Ureter (tissue), 1 donor: ENCODE data around the gene SLC25A47. TPM values are rescaled to one million over a fixed set of nuclear protein-coding genes. Genes with fewer than 3 reads are reported as not detected.
A peak's percentile ranks its signal among the peaks of the same experiment; 100 is the strongest.

Source experiments
- DNase-seq: peaks from one replicate; pipeline ENCODE4 v3.0.0-alpha.2; 2020; ENCODE audit warnings: low spot score
- total RNA-seq: library from RNA; stranded (reverse); gene quantifications from one replicate; pipeline ENCODE4 v1.2.4, GENCODE V29; 2023
- donor health status: DM: yes; HTN: yes; CAD: no.

SLC25A47 gene
- total RNA-seq, 1 donor from 2014 or later, result not detected

DNA sequence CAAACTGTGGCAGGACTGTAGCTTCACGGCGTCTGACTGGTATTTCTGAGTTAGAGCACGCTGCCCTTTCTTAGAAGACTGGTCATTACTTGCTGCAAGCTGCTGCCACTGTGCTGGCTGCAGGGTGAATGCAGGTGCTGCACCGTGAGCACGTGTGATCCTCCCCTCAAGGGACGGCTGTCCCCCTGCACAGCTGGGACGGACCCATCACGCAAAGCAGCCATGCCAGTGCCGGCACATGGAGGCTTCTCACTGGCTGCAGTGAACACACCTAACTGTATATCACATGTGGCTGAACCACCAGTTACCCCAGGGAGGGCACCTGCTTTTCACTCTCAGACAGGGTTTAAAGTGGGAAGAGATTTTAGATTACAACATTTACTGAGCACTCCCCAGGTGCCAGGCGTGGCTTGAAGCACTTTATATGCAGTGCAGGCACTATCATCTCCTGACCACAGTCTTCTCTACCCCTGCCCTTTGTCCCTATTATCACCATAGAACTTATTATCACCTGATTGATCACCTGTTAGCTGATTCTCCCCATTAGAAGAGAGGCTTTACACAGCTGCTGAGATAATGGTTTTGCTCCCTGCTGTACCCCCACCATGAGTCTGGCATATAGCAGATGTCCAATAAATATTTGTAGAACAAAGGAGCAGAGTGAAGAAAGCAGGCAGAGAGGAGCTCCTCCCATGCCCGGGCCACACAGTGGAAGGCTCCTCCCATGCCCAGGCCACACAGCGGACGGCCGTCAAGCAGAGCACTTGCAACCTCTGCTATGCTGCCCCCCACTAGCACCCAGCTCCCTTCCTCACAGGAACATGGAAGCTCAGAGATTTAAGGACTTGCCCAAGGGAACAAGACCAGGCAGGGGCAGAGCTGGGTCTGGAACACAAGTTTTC is 25.9 kb downstream of the SLC25A47 start:
- no peak for DNase-seq

DNA sequence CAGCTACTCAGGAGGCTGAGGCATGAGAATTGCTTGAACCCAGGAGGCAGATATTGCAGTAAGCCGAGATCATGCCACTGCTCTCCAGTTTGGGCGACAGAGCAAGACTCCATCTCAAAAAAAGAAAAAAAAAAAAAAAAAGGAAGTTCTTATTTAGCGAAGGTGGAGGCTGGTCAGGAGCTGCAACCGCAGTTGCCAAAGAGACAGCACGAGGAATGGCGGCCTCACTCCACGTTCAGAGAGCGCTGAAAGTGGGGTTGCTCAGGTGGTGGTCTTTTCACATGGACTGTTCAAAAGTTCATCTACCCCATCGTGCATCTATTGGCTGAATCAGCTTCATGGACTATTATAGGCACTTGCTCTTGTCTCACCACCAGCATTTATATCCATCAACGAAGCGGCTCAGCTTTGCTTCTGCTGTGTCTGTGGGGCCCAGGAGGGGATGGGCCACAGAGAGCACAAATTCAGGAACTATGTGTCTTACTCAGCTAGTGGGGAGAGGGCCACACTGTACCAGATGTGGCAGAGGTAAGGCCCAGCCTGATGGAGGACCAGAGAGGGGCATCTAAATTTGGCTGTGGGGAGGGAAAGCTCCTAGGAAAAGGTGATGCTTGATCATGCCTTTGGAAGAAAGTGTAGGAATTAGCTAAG is 27.3 kb downstream of the SLC25A47 start:
- no peak for DNase-seq

GRCh38 chr14:100350986-100351385 is 27.8 kb downstream of the SLC25A47 start:
- DNase-seq, result no peak

DNA sequence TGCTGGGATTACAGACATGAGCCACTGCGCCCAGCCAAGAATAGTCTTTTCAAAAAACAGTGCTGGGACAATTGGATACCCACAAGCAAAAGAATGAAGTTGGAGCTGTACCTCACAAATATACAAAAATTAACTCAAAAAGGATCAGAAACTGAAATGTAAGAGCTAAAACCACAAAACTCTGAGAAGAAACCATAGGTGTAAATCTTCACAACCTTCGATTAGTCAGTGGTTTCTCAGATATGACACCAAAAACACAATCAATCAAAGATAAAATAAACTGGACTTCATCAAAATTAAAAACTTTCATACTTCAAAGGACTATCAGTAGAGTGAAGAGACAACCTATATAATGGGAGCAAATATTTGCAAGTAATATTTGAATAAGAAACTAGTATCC is 35.3 kb downstream of the SLC25A47 start:
- no peak for DNase-seq

GRCh38 chr14:100359111-100359510 is 36.0 kb downstream of the SLC25A47 start:
- DNase-seq, result no peak

GRCh38 chr14:100359881-100360280 is 36.7 kb downstream of the SLC25A47 start:
- no peak for DNase-seq

DNA sequence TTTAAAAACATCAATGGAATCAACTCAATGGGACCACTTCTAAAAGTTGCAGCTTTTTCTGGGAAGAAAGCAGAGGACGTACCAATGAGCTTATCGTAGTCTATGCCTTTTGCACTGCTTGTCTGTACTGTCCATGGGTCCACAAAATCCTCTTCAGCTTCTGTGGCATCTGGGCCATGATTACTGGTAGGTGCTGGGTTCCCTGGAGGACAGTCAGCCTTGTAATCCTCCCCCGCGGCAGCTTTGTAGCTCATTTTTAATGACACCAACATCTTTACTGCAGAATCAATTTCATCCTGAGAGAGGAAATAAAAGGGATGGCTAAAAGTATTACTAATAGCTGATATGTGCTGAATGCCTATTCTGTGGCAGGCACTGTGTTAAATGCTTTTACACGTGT is 38.5 kb downstream of the SLC25A47 start:
- no peak for DNase-seq

GRCh38 chr14:100362311-100362927 is 39.3 kb downstream of the SLC25A47 start:
- DNase-seq, result no peak

- DNase-seq, result no peak
These were observed 39.9 kb downstream of the SLC25A47 start for GRCh38 chr14:100363053-100363452.

- no peak for DNase-seq
These were observed 41.3 kb downstream of the SLC25A47 start for GRCh38 chr14:100364403-100364802.

GRCh38 chr14:100365741-100366140 is 42.6 kb downstream of the SLC25A47 start:
- DNase-seq, result no peak

DNA sequence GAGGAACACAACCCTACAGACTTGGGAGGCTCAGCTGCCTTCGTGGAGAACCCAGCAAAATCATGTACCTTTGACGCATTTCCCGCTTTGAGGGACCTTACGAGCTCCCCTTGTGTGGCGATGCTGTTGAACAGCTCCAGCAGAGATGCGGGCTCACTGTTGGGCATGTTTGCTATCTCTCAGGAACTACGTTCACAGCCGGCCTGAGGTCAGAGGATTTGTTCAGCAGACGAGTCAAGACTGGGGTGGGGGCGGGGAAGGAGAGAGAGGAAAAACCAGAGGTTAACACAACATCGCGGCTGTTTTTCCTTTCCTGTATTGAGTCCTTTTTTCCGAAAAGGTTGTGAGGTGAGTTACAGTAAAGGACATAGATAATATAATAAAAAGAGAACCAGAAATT is 45.9 kb downstream of the SLC25A47 start:
- DNase-seq, result no peak

DNA sequence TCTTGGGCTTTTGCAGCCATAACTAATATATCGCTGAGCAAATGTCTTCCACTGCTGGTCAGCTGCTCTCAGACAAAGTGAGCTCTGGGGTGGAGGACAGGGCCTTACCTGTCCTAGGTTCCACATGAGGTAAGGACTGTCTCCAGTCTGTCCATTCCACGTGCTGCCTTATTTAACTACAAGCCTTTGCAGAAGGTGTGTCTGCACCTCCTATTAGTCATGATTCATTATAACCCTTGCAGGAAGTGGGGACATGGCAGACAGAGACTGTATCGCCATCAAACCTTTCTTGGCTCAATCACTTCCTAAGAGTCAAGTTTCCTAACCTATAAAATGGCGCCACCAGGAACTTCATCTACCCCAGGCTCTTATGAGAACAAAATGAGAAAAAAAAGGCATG is 46.9 kb downstream of the SLC25A47 start:
- DNase-seq, result no peak

DNA sequence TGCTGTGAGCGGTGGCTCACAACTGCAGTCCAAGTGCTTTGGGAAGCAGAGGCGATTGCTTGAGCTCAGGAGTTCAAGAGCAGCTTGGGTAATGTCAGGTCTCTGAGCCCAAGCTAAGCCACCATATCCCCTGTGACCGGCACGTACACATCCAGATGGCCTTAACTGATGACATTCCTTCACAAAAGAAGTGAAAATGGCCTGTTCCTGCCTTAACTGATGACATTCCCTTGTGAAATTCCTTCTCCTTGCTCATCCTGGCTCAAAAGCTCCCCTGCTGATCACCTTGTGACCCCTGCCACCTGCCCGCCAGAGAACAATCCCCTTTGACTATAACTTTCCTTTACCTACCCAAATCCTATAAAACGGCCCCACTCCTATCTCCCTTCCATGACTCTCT is 48.6 kb downstream of the SLC25A47 start:
- DNase-seq, result no peak

- no peak for DNase-seq
These were observed 49.4 kb downstream of the SLC25A47 start for GRCh38 chr14:100372357-100373048.

- no peak for DNase-seq
These were observed 51.1 kb downstream of the SLC25A47 start for GRCh38 chr14:100374270-100374669.

- DNase-seq, result no peak
These were observed 51.7 kb downstream of the SLC25A47 start for GRCh38 chr14:100374876-100375265.

DNA sequence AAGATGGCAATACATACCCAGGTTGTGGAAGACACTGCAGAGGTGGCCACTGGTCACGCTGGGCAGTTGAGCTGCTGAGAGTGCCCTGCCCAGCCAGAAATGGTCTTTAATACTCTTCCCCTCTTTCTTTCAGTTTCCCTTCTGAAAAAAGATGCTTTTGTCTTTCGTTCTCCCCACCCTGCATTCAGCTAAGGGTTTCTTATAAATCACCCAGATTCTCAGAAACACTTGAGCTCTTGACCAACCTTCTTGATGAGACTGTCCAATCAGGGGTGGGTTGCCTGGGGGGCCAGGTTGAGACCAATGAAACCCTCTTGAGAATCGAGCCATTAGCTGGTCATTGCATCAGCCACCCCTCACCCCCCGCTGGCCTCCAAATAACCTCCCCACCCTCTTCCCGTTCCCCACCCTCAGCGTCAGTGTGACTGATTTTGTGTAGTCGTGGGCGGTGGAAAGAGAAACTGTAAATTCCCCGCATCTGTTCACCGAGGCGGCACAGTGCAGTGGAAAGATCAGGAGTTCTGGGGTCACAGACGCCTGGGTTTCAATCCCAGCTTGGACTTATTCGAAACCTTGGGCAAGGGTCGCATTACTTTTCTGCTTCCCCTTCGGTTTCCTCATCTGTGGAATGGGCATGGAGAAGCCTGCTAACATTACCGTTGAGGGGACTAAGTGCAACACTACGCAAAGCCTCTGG is 52.3 kb downstream of the SLC25A47 start:
- DNase-seq, result peak; percentile 83

- DNase-seq, result peak; percentile 94
These were observed 53.0 kb downstream of the SLC25A47 start, which contains the start of gene WDR25 for GRCh38 chr14:100375963-100376735. Gene WDR25, plus strand, starts transcription at chr14:100376485.

- DNase-seq, result no peak
These were observed 53.6 kb downstream of the SLC25A47 start for GRCh38 chr14:100376751-100377171.
